Left lung (tissue), 10 donors: ENCODE results near the gene TBPL2. TPM values are rescaled to one million over a fixed set of nuclear protein-coding genes. Genes with fewer than 3 reads are reported as not detected.

Experiments used
- ATAC-seq: fragments of 200-7000 bp; cut with Tn5 transposase; one replicate; pipeline ENCODE4 v1.9.1; 2020; ENCODE audit warnings: moderate library complexity
- DNase-seq, 4 donors: peaks; one replicate each; pipeline ENCODE4 v3.0.0-alpha.2; 2013 to 2020
- H3K27ac ChIP-seq, 2 donors: fragments of 200-600 bp; sonication (generic) in 1 of 2; one replicate each; pipeline versions ENCODE4 v1.5.0 to v1.8.0; 2020 to 2021
- H3K27me3 ChIP-seq, 2 donors: fragments of 200-600 bp; sonication (generic) in 1 of 2; one replicate each; pipeline versions ENCODE4 v1.5.0 to v1.8.0; 2020 to 2021
- H3K36me3 ChIP-seq, 2 donors: fragments of 200-600 bp; sonication (generic) in 1 of 2; one replicate each; pipeline versions ENCODE4 v1.5.0 to v1.8.0; 2020 to 2021
- H3K4me1 ChIP-seq, 2 donors: fragments of 200-600 bp; one replicate each; pipeline ENCODE4 v1.8.0; 2021
- H3K4me3 ChIP-seq, 2 donors: fragments of 200-600 bp; sonication (generic) in 1 of 2; one replicate each; pipeline versions ENCODE4 v1.5.0 to v1.8.0; 2020 to 2021; ENCODE audit warnings: mild to moderate bottlenecking in 1 of 2
- H3K9me3 ChIP-seq, 2 donors: fragments of 200-600 bp; sonication (generic) in 1 of 2; one replicate each; pipeline versions ENCODE4 v1.5.0 to v1.8.0; 2020 to 2021
- intact Hi-C, 2 donors: fragments of 100-400 bp; cut with DNase I; formaldehyde crosslinking; loops; one replicate each; pipeline versions ENCODE4 v1.11.2 to v1.14.2; 2022
- polyA plus RNA-seq, 6 donors: library from polyadenylated mRNA; unstranded; fragments of 120-200 nt; gene quantifications; one replicate each; pipeline ENCODE4 v1.2.1, GENCODE V29; 2013; ENCODE audit not compliant: insufficient read length in 6 of 6
- total RNA-seq, 2 donors: library from RNA; stranded (reverse); fragmentation: NEBNext Ultra II Directional; extraction: Animal tissue kit (Norgen Biotek cat#: 25700); gene quantifications; one replicate each; pipeline ENCODE4 v1.2.1, GENCODE V29; 2021
- TF ChIP-seq, protein P1 (sequence below), 2 donors: fragments of 200-600 bp; sonication (generic) in 1 of 2; IDR thresholded peaks; one replicate each; pipeline versions ENCODE4 v1.5.0 to v1.8.0; 2021; ENCODE audit warnings: antibody characterized with exemption in 2 of 2
- donor health status: DM: no; HTN: yes; CAD: no.
- donor health status: DM: no; HTN: no; CAD: no.

TBPL2 gene
- total and polyA plus RNA-seq, 8 donors, result 0.07 to 0.22 (median 0.14) TPM; not detected in 4

- Histone ChIP-seq H3K4me3 (no peak overlapping the region), H3K36me3 (no peaks in the 10 kb centered on the region), H3K27ac (no peak overlapping the region), H3K9me3 (no peaks in the 10 kb centered on the region), H3K27me3 (no peaks in the 10 kb centered on the region), H3K4me1 (no peaks in the 10 kb centered on the region)
- TF ChIP-seq, protein P1, sequence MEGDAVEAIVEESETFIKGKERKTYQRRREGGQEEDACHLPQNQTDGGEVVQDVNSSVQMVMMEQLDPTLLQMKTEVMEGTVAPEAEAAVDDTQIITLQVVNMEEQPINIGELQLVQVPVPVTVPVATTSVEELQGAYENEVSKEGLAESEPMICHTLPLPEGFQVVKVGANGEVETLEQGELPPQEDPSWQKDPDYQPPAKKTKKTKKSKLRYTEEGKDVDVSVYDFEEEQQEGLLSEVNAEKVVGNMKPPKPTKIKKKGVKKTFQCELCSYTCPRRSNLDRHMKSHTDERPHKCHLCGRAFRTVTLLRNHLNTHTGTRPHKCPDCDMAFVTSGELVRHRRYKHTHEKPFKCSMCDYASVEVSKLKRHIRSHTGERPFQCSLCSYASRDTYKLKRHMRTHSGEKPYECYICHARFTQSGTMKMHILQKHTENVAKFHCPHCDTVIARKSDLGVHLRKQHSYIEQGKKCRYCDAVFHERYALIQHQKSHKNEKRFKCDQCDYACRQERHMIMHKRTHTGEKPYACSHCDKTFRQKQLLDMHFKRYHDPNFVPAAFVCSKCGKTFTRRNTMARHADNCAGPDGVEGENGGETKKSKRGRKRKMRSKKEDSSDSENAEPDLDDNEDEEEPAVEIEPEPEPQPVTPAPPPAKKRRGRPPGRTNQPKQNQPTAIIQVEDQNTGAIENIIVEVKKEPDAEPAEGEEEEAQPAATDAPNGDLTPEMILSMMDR (IDR thresholded peaks at IDR 0.05), result no peak
- DNase-seq (no peak), ATAC-seq (no peak)
- intact Hi-C loops, result no loop called here
Observed at GRCh38 chr14:55404173-55404854, 36.1 kb downstream of the TBPL2 start.

- ATAC-seq, result no peak
- Histone ChIP-seq H3K27me3 (no peaks in the 10 kb centered on the region), H3K27ac (no peak overlapping the region), H3K4me1 (peaks cover 0 to 6% of the 10 kb centered on the region in 2 donors), H3K9me3 (no peaks in the 10 kb centered on the region), H3K4me3 (no peak overlapping the region), H3K36me3 (no peaks in the 10 kb centered on the region)
- TF ChIP-seq, protein P1 (IDR thresholded peaks at IDR 0.05), result no peak
- intact Hi-C loops, result no loop called here
- no peak for DNase-seq
Observed at GRCh38 chr14:55401751-55402150, 38.7 kb downstream of the TBPL2 start.

DNA sequence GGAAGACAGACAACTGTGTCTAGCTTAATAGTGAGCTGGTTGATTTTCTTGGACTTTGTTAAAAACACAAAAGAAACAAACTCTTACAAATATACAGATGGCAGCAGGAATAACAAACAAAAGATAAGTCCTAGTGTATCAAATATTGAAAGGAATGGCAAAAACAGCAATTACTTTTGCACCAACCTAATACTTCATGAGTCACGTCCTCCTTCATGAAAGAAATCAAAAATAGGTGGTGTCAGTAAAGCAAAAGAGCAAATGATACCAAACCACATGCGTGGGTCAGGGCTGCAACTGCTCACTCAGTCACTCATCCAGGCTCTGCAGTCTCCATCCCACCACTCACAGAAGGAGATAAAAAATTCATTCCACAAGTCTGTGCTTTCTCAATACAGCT lies 40.6 kb downstream of the TBPL2 start:
- Histone ChIP-seq H3K9me3 (no peaks in the 10 kb centered on the region), H3K4me3 (no peak overlapping the region), H3K27ac (no peak overlapping the region), H3K4me1 (peaks cover 0 to 6% of the 10 kb centered on the region in 2 donors), H3K27me3 (no peaks in the 10 kb centered on the region), H3K36me3 (peaks cover 0 to 5% of the 10 kb centered on the region in 2 donors)
- intact Hi-C loops, result no loop called here
- TF ChIP-seq, protein P1 (IDR thresholded peaks at IDR 0.05), result no peak
- DNase-seq (no peak), ATAC-seq (no peak)

GRCh38 chr14:55399183-55399582 lies 41.2 kb downstream of the TBPL2 start:
- Histone ChIP-seq H3K27me3 (no peaks in the 10 kb centered on the region), H3K4me3 (no peak overlapping the region), H3K36me3 (peaks cover 0 to 9% of the 10 kb centered on the region in 2 donors), H3K4me1 (peaks cover 0 to 6% of the 10 kb centered on the region in 2 donors), H3K9me3 (no peaks in the 10 kb centered on the region), H3K27ac (peak overlapping the region in 1 of 2 donors; percentile 46)
- intact Hi-C loops, result no loop called here
- DNase-seq (no peak), ATAC-seq (no peak)
- TF ChIP-seq, protein P1 (IDR thresholded peaks at IDR 0.05), result no peak

- TF ChIP-seq, protein P1 (IDR thresholded peaks at IDR 0.05), result no peak
- Histone ChIP-seq H3K4me3 (no peak overlapping the region), H3K27ac (peak overlapping the region in 1 of 2 donors; percentile 46), H3K27me3 (no peaks in the 10 kb centered on the region), H3K9me3 (no peaks in the 10 kb centered on the region), H3K36me3 (peaks cover 0 to 10% of the 10 kb centered on the region in 2 donors), H3K4me1 (peaks cover 0 to 6% of the 10 kb centered on the region in 2 donors)
- ATAC-seq (peak; percentile 77), DNase-seq (no peak)
- intact Hi-C loops, result no loop called here
Observed at GRCh38 chr14:55398679-55399078, 41.7 kb downstream of the TBPL2 start.
